HCT116 (cell line): Measurements from ENCODE around the gene DLG2.

Source experiments
- EGR1 ChIP-seq: IDR thresholded peaks from 2 replicates; pipeline ENCODE4 v1.6.1; 2012; ENCODE audit warnings: low read depth
- POLR2A ChIP-seq: IDR thresholded peaks from 2 replicates; pipeline ENCODE4 v1.7.0; 2011; ENCODE audit warnings: borderline replicate concordance; ENCODE audit not compliant: insufficient read depth, insufficient read length; ENCODE audit errors: extremely low read depth
- YY1 ChIP-seq: IDR thresholded peaks from 2 replicates; pipeline ENCODE4 v1.6.1; 2011; ENCODE audit warnings: low read length, low read depth, moderate library complexity, mild to moderate bottlenecking; ENCODE audit not compliant: insufficient replicate concordance; ENCODE audit errors: extremely low read depth
- ZFX ChIP-seq: fragments of 450-650 bp; IDR thresholded peaks from 2 replicates; pipeline ENCODE4 v1.6.1; 2017
- ZNF274 ChIP-seq: fragments of 200-500 bp; sonication (Bioruptor generic); IDR thresholded peaks from 2 replicates; pipeline ENCODE4 v1.6.1; 2014; ENCODE audit warnings: mild to moderate bottlenecking, low read depth, low read length, inconsistent platforms
- TF ChIP-seq, protein P1 (sequence below): IDR thresholded peaks from 2 replicates; pipeline ENCODE4 v1.6.1; 2012
- TF ChIP-seq, protein P2 (sequence below), 3 experiments: fragments of 200-600 bp in 1 of 3; sonication (generic) in 1 of 3; IDR thresholded peaks in 2 of 3; conservative IDR thresholded peaks in 1 of 3; 2 replicates each; pipeline ENCODE4 v1.5.1; 2012 to 2017; ENCODE audit warnings: low read depth in 2 of 3, low read length in 2 of 3, antibody characterized with exemption in 1 of 3, borderline replicate concordance in 1 of 3, control low read depth in 1 of 3, mild to moderate bottlenecking in 1 of 3, mixed read lengths in 1 of 3, mixed run types in 1 of 3, moderate library complexity in 1 of 3; ENCODE audit not compliant: insufficient read depth in 1 of 3

- TF ChIP-seq ZFX (no peak), YY1 (no peak), EGR1 (no peak), POLR2A (no peak), ZNF274 (no peak)
- TF ChIP-seq, protein P1, sequence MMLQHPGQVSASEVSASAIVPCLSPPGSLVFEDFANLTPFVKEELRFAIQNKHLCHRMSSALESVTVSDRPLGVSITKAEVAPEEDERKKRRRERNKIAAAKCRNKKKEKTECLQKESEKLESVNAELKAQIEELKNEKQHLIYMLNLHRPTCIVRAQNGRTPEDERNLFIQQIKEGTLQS: no peak
- TF ChIP-seq, protein P2, sequence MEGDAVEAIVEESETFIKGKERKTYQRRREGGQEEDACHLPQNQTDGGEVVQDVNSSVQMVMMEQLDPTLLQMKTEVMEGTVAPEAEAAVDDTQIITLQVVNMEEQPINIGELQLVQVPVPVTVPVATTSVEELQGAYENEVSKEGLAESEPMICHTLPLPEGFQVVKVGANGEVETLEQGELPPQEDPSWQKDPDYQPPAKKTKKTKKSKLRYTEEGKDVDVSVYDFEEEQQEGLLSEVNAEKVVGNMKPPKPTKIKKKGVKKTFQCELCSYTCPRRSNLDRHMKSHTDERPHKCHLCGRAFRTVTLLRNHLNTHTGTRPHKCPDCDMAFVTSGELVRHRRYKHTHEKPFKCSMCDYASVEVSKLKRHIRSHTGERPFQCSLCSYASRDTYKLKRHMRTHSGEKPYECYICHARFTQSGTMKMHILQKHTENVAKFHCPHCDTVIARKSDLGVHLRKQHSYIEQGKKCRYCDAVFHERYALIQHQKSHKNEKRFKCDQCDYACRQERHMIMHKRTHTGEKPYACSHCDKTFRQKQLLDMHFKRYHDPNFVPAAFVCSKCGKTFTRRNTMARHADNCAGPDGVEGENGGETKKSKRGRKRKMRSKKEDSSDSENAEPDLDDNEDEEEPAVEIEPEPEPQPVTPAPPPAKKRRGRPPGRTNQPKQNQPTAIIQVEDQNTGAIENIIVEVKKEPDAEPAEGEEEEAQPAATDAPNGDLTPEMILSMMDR (IDR thresholded peaks at IDR 0.05 in 2 of 3, conservative IDR thresholded peaks at IDR 0.05 in 1 of 3; ENCODE audit: borderline replicate concordance in 1 of 3, insufficient read depth in 1 of 3, low read depth in 2 of 3, low read length in 2 of 3): no peak
Measured at GRCh38 chr11:83751041-83751440, 1876.1 kb downstream of the DLG2 start.
